ENCODE measurements around the gene CYTH1. TPM values are rescaled to one million over a fixed set of nuclear protein-coding genes. Genes with fewer than 3 reads are reported as not detected.

The CYTH1 gene
- total RNA-seq, 1 experiment from 2014 or later: 9.7 TPM

GRCh38 chr17:78727057-78727456, 55.0 kb downstream of the CYTH1 start:
- no peak overlapping the region for H2AFZ ChIP-seq (ENCODE audit: low read length)
- H3K9ac ChIP-seq (ENCODE audit: extremely low read depth, insufficient read length, low read length): no peak overlapping the region
- no peak for TF ChIP-seq CTCF (conservative IDR thresholded peaks at IDR 0.05)
- H4K20me1 ChIP-seq (ENCODE audit: control insufficient read depth, insufficient read depth, insufficient read length): no peaks in the 10 kb centered on the region
- H3K14ac ChIP-seq (ENCODE audit: insufficient read depth, low read length): no peak overlapping the region
- H3K56ac ChIP-seq (ENCODE audit: insufficient read length, low read depth, low read length): no peak overlapping the region
- H2BK20ac ChIP-seq (ENCODE audit: low read depth, low read length, poor library complexity, severe bottlenecking): no peak overlapping the region
- no peaks in the 10 kb centered on the region for H3K36me3 Mint-ChIP-seq (ENCODE audit: insufficient read depth in 1 of 3, low read depth in 3 of 3)
- H3K4me1 ChIP-seq (ENCODE audit: insufficient read depth, low read length): peaks cover 17% of the 10 kb centered on the region; the same call in 1 of the 2 replicates
- H3K23me2 ChIP-seq (ENCODE audit: insufficient read length, low read depth, low read length, poor library complexity, severe bottlenecking): peaks cover 12% of the 10 kb centered on the region
- peaks cover 44 to 46% of the 10 kb centered on the region in 2 experiments for H3K4me1 Mint-ChIP-seq
- H2BK120ac ChIP-seq (ENCODE audit: low read depth, low read length, poor library complexity, severe bottlenecking): no peak overlapping the region
- no peak for DNase-seq
- H2BK12ac ChIP-seq (ENCODE audit: insufficient read length, low read depth, low read length): no peak overlapping the region
- H2BK5ac ChIP-seq (ENCODE audit: insufficient read length, low read length): no peak overlapping the region
- no peak overlapping the region for H3K4me3 Mint-ChIP-seq
- H3K4me2 ChIP-seq (ENCODE audit: insufficient read depth, insufficient read length, low read length): no peak overlapping the region
- no peak overlapping the region for H3K23ac ChIP-seq (ENCODE audit: insufficient read length, low read depth, low read length)
- H2BK15ac ChIP-seq (ENCODE audit: low read depth, low read length): no peak overlapping the region
- H3K18ac ChIP-seq (ENCODE audit: insufficient read length, low read depth, low read length): no peak overlapping the region
- H3K9me3 Mint-ChIP-seq: no peaks in the 10 kb centered on the region
- H3K79me2 ChIP-seq (ENCODE audit: insufficient read depth, low read length): no peaks in the 10 kb centered on the region; the same call in 1 of the 2 replicates
- no peak overlapping the region for H2AK5ac ChIP-seq (ENCODE audit: insufficient read length, low read length)
- H3K9me3 ChIP-seq (ENCODE audit: control insufficient read depth, low read depth, low read length): no peaks in the 10 kb centered on the region
- no peaks in the 10 kb centered on the region for H3K27me3 ChIP-seq (ENCODE audit: insufficient read depth, low read length)
- H4K91ac ChIP-seq (ENCODE audit: insufficient read length, low read depth, low read length): no peak overlapping the region
- no peaks in the 10 kb centered on the region for H3K79me1 ChIP-seq (ENCODE audit: insufficient read depth, low read depth, low read length, poor library complexity, severe bottlenecking)
- H3K4ac ChIP-seq (ENCODE audit: low read depth, low read length): no peak overlapping the region
- no peak overlapping the region for H3T11ph ChIP-seq (ENCODE audit: low read length)
- H3K27me3 Mint-ChIP-seq (ENCODE audit: low read depth): peaks cover 8% of the 10 kb centered on the region; the same call in 1 of the 2 replicates
- no peak overlapping the region for H4K5ac ChIP-seq (ENCODE audit: insufficient read length, low read depth, low read length)
- H3K27ac ChIP-seq (ENCODE audit: insufficient read length, low read depth, low read length): no peak overlapping the region
- no CpG with 5 or more reads among the region's 5 CpGs for WGBS (ENCODE audit: extremely low coverage, insufficient read length, low lambda C conversion rate)
- H3K27ac Mint-ChIP-seq: no peak overlapping the region; a peak in 1 of 7 replicates
- no peak overlapping the region for H4K8ac ChIP-seq (replicated peaks; ENCODE audit: insufficient read length, low read depth, low read length)
